Measurements from ENCODE around the gene FHIT. TPM values are rescaled to one million over a fixed set of nuclear protein-coding genes. Genes with fewer than 3 reads are reported as not detected.

FHIT gene
- total RNA-seq, 1 donor from 2014 or later, result 8.5 TPM

- DNase-seq (ENCODE audit: low spot score), result no peak
Observed at GRCh38 chr3:60652829-60653228, 598.4 kb downstream of the FHIT start.

DNA sequence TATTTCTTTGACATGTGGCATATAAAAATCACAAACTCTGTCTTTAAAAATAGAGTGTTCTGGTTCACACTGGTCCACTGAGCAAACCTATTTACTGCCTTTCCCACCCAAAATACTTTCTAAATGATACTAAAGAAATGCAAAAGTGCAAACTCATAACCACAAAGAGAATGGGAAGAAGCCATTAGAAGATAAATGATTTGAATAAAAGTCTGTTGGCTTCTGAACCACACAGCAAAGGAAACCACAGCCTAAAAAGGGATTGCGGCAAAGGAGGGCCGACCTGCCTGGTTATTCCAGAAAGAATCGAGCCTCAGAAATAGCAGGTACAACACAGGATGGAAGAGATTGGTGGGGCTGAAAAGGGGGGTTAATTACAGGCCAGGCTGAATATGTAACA, 599.5 kb downstream of the FHIT start:
- no peak for DNase-seq (ENCODE audit: low spot score)

DNA sequence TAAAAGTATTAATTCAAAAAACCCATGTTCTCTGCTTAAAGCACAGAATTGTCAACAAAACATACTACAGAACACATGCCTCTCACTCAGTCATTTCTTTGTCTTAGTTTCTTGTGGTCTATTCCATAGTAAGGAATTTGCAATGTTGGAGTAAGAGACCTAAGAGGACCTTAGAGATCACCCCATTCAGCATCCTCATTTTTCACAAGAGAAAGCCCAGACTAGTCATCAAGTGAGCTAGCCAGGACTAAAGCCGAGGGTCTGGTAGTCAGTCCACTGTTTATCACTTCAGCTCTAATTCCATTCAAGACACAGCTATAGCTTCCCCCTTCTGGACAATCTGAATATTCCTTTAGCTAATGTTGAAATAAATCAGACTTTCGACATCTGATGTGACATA, 601.1 kb downstream of the FHIT start:
- DNase-seq (ENCODE audit: low spot score), result no peak

DNA sequence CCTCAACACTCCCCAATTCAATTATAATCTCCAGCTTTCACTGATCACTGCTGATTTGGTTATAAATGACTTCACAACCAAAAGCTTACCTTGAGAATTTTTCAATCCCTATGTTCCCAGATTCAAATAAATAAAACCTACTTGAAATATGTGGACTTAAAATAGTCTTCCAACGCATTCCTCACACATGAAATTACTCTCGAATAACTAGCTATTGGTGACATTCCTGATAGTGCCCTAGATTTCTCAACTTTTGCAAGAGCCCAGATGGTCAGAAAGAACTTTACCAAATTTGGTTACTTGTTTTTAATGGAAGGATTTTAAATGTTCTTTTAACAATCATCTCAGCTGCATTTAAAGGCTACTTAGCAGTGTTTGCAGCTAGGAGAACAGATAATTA, 605.5 kb downstream of the FHIT start:
- DNase-seq (ENCODE audit: low spot score), result no peak

- no peak for DNase-seq (ENCODE audit: low spot score)
Observed at GRCh38 chr3:60643831-60644230, 607.4 kb downstream of the FHIT start.

- DNase-seq (ENCODE audit: low spot score), result no peak
Observed at GRCh38 chr3:60641354-60641753, 609.9 kb downstream of the FHIT start.

- DNase-seq (ENCODE audit: low spot score), result no peak
Observed at GRCh38 chr3:60636846-60637245, 614.4 kb downstream of the FHIT start.

- DNase-seq (ENCODE audit: low spot score), result no peak
Observed at GRCh38 chr3:60633644-60634043, 617.6 kb downstream of the FHIT start.

DNA sequence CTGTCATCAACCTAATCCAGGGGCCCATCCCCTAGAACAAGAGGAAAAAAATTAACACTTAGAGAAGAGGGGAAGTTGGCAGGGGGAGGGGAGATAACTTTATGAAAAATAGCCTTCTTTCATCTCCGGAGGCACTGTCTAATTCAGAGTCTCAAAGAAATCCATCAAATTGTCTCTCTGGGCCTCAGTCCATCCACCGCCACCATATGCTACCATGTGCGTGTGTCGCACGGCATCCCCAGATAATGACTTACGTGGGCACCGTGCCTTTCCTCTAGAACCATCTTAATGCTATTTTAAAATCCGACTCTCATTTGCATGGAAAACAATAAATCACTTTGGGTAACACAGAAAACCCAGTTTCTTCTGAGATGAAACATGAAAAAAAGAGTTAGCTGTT, 619.7 kb downstream of the FHIT start:
- no peak for DNase-seq (ENCODE audit: low spot score)

GRCh38 chr3:60630953-60631352, 620.3 kb downstream of the FHIT start:
- no peak for DNase-seq (ENCODE audit: low spot score)

- no peak for DNase-seq (ENCODE audit: low spot score)
Observed at GRCh38 chr3:60629816-60630215, 621.4 kb downstream of the FHIT start.

DNA sequence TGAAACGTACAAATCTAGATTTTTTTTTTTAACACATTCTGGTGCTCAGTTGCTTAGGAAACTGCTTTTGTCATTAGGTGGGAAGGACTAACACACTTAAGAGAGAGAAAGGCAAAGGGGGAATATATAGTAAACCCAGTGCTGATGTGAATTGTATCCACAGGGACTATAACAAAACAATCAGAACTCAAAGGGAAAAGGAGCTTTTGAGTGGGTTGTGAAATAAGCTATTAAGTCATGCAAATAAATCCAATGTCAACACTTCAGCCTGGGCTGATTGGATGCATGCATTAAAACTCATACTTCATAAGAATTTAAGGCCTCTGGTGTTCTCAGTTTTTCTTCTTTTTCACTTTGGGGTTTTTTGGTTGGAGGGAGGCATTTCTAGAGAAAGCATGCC, 628.9 kb downstream of the FHIT start:
- no peak for DNase-seq (ENCODE audit: low spot score)

- no peak for DNase-seq (ENCODE audit: low spot score)
Observed at GRCh38 chr3:60617188-60617587, 634.1 kb downstream of the FHIT start.

GRCh38 chr3:60613769-60614303, 637.4 kb downstream of the FHIT start:
- DNase-seq (ENCODE audit: low spot score), result no peak

DNA sequence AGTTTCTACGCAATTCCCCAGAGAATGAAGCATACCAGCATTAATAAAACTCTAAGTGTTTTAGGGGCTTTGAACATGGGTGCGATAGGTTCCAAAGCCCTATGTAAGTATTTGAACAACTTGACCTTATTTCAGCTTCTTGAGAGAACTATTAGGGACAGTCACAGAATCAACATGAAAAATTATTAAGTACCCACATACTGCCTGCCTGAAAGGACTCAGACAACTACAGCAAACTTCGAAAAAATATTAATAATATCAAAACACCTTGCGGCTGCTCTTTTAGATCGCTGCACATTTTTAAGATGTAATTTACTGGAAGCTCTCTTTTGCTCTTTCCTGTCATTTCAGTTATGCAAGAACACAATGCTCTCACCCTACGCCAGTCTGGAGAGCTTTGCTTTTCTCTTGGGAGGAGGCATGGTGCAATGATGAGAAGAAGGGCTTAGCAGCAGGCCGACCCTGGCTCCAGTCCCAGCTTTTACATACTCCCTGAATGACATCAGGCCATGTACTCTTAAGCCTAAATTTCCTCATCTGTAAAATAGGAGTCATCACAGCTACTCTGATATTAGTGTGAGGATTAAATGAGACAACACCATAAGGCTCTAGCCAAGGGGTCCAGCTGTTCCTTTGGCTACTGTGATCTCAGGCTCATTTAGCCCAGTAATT, 640.7 kb downstream of the FHIT start:
- DNase-seq (ENCODE audit: low spot score), result no peak

- DNase-seq (ENCODE audit: low spot score), result no peak
Observed at GRCh38 chr3:60609446-60609845, 641.8 kb downstream of the FHIT start.

GRCh38 chr3:60603860-60604259, 647.4 kb downstream of the FHIT start:
- DNase-seq (ENCODE audit: low spot score), result no peak

DNA sequence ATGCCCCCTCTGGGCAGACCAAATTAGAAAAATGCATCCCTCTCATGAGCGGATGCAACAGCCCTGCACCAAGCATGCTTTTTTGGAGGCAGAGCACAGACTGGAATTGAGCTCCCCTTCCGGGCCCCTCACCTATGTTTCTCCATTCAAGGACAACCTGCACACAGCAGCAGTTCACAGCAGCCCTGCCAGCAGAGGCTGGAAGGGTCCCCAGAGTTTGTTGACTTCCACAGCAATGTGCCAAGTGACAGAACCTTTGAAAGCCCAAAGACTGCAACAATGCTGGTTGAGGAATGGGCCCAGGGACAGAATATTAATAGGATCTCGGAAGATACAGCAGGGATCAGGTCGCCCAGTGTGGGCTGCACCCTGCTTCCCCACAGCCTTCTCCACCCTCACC, 650.4 kb downstream of the FHIT start:
- DNase-seq (ENCODE audit: low spot score), result no peak

DNA sequence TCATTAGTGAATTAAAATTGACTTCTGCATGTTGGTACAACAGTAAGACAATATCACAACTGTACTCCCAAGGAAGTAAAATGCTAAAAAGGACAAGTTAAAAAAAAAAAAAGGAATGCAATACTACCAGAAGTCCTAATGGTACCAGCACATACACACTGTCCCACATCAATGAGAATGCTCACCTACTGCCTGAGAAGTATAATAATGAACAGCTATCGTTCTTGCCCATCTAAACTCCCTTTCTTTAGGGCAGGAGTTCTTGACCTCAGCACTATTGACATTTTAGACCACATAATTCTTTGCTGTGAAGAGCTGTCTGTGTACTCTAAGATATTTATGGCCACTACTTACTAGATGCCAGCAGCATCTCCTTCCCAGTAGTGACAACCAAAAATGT, 651.7 kb downstream of the FHIT start:
- DNase-seq (ENCODE audit: low spot score), result no peak

GRCh38 chr3:60598671-60599070, 652.6 kb downstream of the FHIT start:
- DNase-seq (ENCODE audit: low spot score), result no peak

DNA sequence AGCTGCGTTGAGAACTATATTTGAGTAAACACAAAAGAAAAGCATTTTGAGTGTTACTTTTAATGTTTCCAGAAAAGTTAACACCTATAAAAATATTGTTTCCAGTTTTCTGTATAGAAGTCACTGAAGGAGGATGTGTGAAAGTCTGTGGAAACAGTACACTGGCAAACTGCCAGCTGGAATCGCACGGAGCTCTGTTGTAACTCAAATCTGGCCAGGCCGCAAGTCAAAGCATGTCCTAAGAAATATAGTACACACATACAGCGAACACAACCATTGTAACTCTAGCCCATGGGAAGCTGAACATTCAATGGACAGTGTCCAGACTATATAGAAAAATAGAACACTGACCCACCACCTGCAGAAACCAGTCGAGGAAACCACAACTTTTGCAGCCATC, 657.2 kb downstream of the FHIT start:
- DNase-seq (ENCODE audit: low spot score), result no peak

GRCh38 chr3:60591267-60591666, 660.0 kb downstream of the FHIT start:
- DNase-seq (ENCODE audit: low spot score), result no peak

GRCh38 chr3:60588806-60589205, 662.4 kb downstream of the FHIT start:
- no peak for DNase-seq (ENCODE audit: low spot score)

DNA sequence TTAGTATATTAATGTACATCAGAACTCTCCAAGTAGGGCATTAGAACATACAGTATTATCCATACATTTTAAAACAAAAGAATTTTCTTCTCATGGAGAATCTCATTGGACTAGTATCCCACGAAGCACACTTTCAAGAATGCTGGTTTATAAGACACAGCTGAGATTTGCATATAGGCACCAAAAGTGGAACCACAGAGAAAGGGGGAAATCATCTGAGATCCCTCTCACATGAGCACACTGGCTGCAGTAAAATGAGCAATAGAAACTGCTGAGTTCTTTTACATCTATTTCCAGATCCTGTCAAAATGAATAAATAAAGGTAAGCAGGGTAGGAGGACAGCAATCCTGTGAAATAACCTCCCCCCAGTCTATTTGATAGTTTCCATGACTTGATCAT, 665.3 kb downstream of the FHIT start:
- DNase-seq (ENCODE audit: low spot score), result no peak

Data from mesenteric fat pad (tissue), 1 donor.